NB4 (cell line): ENCODE data around the gene PFKFB3.

Source experiments
- CTCF ChIP-seq: IDR thresholded peaks from one replicate; pipeline ENCODE4 v1.5.1; 2012; ENCODE audit warnings: low read depth, low read length
- MAX ChIP-seq: IDR thresholded peaks from 2 replicates; pipeline ENCODE4 v1.6.1; 2011; ENCODE audit warnings: low read depth, low read length
- MYC ChIP-seq: IDR thresholded peaks from 2 replicates; pipeline ENCODE4 v1.6.1; 2011; ENCODE audit warnings: low read depth, low read length
- POLR2A ChIP-seq: IDR thresholded peaks from 2 replicates; pipeline ENCODE4 v1.6.1; 2011; ENCODE audit warnings: mild to moderate bottlenecking; ENCODE audit not compliant: insufficient read length; ENCODE audit errors: extremely low read depth

DNA sequence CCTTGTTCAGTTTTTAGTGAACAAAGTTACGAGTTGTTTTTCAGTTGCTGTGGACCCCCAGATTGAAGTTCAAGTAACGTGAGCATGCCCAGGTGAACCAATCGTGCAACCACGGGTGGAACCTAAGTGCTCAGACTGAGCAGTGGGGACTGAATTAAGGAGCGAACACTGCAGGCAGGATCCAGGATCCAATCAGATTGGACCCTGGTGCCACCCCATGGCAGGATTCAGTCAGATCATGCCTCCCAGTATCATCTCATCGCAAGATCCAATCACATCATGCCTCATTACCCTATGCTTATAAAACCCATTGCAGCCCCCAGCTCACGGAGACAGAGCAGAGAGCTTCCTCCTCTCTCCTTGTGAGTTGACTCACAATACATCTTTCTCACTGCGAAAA lies 80.9 kb downstream of the PFKFB3 start:
- TF ChIP-seq CTCF: no peak
- no peak for TF ChIP-seq POLR2A
- TF ChIP-seq MAX: no peak
- no peak for TF ChIP-seq MYC
